Ramos (cell line): ENCODE measurements around the gene ATP5F1D.

Source experiments
- in situ Hi-C: fragments of 300-500 bp; cut with MboI; formaldehyde crosslinking; loops from one replicate; pipeline ENCODE4 v1.14.3; 2022; ENCODE audit warnings: low sequenced_read_pairs; ENCODE audit not compliant: unreplicated experiment

ATP5F1D gene

DNA sequence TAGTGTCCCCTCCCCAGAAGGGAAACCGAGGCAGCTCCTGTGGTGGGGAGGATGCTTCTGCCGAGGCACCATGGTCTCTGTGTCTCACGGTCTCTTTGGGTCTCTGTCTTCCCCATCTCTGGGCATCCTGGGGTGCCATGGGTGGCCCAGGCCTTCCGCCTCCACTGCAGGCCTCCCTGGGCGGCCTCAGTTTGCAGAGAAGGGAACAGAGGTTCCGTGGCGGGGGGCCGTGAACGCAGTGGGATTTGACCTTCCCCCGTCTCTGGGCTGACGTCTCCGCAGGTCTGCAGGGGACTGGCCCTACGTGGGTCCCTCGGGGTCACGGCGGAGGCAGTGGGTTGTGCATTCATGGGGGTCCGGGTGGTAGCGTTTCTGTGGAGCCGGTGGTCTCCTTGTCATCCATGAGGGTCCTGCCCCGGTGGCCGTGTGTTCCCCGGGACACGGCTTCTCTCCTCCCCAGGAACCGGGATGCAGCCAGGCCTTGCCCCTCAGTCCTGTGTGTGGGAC, 48.7 kb downstream of the ATP5F1D start:
- in situ Hi-C loops: no loop called here

DNA sequence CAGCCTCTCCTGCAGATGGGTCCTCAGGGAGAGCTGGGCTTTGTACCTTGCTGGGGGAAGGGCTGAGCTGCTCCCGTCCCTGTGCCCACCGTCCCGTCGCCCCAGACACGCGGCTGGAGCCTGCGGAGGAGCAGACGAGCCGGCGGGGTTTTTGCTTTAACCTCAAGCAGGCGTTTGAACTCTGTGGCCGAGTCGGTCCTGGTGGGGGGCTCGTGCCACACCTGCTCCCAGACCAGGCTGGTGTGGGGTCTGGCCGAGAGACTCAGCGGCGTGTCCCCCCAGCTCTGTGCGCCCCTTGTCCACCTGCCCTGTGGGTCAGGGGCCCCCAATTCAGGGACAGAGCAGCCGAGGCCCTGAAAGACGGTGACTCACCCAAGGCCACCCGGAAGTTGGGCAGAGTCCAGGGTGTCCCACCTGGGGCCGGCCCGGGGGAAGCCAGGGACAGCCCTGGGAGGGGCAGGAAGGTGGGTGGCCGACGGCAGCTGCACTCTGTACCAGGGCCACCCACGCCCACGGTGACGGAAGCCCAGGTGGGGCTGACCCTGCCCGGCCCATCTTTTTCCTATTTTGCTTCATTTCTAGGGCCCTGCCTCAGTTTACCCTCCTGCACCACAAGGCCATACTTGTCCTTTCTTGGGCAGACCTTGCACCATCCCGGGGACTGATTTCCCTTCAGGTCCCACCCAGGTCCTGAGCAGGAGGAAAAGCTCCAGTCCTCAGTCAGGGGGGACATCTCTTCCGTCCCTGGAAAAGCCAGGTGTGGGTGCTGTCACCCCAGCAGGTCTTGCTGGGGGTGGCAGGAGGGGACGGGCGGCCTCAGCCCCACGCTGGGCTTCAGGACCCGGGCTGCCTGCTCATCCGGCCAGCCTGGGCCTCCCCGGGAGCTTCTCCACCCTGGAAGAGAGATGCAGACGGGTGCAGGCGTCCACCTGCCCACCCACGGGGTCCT, 49.4 kb downstream of the ATP5F1D start:
- in situ Hi-C loops: no loop called here

DNA sequence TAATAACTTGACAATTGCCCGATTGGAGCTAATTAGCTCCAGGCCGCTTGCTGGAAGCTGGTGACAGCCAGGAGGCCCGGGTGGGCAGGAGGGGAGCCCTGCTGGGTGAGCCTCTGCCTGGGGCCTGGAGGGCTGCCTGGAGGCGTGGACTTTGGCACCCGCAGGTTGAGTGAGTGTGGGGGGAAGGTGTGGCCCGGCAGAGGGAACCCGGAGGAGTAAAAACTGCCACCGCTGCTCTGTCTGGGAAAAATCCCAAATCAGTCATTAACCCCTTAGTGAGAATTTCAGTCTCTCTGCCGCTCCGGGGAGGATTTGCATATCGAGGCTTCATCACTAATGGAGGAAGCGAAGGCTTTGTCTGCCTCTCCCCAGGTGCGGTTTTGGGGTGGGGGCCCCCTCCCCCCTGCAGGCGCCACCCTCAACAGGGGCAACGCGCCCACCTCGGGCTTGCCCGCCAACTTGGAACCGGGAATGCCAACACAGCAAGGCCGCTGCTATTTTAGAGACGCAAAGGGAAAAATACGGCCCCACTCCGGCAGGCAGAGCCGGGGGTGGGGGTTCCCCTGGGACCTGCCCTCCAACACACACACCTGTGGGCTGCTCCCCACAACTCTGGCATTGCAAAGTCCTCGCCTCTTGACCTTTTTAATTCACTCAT, 50.3 kb downstream of the ATP5F1D start:
- in situ Hi-C loops: no loop called here

DNA sequence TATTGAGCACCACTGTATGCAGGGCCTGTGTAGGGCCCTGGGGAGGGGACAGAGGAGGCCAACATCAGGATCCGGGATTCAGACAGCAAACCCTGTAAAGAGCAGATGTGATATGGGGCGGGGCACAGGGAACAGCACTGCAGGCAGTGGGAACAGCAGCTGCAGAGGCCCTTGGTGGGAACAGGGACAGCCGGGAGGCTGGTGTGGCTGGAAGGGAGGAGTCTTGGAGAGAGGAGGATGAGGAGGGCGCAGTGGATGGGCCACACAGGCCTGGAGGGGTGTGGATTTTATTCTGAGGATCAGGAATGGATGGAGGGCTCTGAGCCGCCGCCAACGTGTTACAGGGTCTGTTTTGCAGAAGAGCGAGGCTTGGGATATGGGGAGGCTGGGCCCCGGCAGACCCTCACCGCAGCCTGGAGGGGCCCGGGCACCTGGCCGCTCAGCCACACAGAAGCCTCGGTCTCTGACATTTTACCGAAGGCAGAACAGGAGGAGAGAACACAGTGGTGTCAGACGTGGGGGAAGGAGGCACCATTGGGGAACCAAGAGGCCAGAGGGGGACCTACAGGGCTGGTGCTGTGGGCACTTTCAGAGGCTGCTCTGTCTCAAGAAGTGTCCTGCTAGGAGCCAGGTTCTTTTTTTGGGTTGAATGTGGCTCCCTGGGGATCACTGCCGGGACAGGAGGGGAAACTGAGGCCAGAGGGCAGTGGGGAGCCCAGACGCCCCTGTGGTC, 51.0 kb downstream of the ATP5F1D start:
- in situ Hi-C loops: no loop called here

DNA sequence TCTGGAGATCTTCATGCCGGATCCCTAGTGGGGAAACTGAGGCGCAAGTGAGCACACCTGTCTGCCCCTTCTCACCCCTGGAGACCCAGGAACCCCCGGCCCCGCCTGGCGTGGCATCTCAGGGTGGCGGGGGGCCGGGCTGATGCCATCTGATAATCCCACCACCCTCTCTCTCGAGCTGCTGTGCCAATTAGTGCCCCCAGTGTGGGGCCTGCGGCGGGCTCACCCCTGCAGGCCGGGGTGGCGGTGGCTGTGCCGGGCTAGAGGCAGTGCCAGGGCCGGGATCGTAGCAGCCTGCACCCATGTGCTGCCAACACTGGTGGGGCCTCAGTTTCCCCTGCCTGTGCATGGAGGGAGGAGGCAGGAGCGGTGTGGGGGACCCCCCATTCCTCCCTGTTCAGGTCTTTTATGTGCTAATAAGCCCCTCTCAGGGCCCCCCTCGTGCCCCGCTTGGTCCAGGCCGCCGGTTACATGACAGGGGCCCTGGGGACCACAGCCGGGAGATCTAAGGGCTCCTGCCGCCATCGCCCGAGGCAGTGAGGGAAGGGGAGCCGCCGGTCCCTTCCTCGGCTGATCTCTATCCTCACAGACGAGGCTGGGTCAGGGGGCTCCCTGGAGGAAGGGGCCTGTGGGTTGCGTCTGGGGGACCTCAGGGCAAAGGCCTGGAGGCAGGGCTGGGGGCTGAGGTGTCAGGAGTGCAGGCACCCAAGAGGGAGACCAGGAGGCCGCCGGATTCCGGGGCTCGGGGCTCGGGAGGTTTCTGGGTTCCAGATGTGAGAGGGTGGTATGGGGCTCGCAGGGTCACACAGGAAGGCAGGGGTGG, 52.4 kb downstream of the ATP5F1D start:
- in situ Hi-C loops: no loop called here
